Esophagus muscularis mucosa (tissue), 4 donors: ENCODE results near the gene DUSP22. TPM values are rescaled to one million over a fixed set of nuclear protein-coding genes. Genes with fewer than 3 reads are reported as not detected.

Experiments used
- DNase-seq: peaks from one replicate; pipeline ENCODE4 v3.0.0-alpha.2; 2017; ENCODE audit errors: extremely low spot score
- H3K27ac ChIP-seq, 4 donors: fragments of 200-600 bp; sonication (generic); replicated peaks in 1 of 4; 1 replicate in 3 of 4; 2 replicates in 1 of 4; pipeline ENCODE4 v1.5.1; 2016 to 2019; ENCODE audit warnings: mild to moderate bottlenecking in 1 of 4
- H3K27me3 ChIP-seq, 4 donors: fragments of 200-600 bp; sonication (generic); one replicate each; pipeline versions ENCODE4 v1.5.1 to v1.6.0; 2016 to 2019
- H3K36me3 ChIP-seq, 4 donors: fragments of 200-600 bp; sonication (generic); one replicate each; pipeline ENCODE4 v1.5.1; 2016 to 2019
- H3K4me1 ChIP-seq, 4 donors: fragments of 200-600 bp; sonication (generic); one replicate each; pipeline ENCODE4 v1.5.1; 2016 to 2019
- H3K4me3 ChIP-seq, 4 donors: fragments of 200-600 bp; sonication (generic); 1 replicate in 2 of 4; 2 replicates in 2 of 4; pipeline ENCODE4 v1.5.1; 2016 to 2019; ENCODE audit warnings: mild to moderate bottlenecking in 4 of 4, moderate library complexity in 1 of 4
- H3K9me3 ChIP-seq, 4 donors: fragments of 200-600 bp; sonication (generic); 1 replicate in 3 of 4; 2 replicates in 1 of 4; pipeline ENCODE4 v1.5.1; 2016 to 2019
- EP300 ChIP-seq: sonication (generic); formaldehyde crosslinking; IDR thresholded peaks from one replicate; pipeline ENCODE4 v1.6.1; 2017; ENCODE audit warnings: antibody characterized with exemption
- POLR2A ChIP-seq: fragments of 450-650 bp; IDR thresholded peaks from one replicate; pipeline ENCODE4 v1.6.1; 2017; ENCODE audit warnings: antibody characterized with exemption, moderate library complexity, mild to moderate bottlenecking, low read depth
- POLR2AphosphoS5 ChIP-seq, 2 donors: sonication (generic); formaldehyde crosslinking; IDR thresholded peaks; one replicate each; pipeline ENCODE4 v1.6.1; 2017; ENCODE audit warnings: antibody characterized with exemption in 2 of 2
- WGBS: methylation state at CpG from one replicate; pipeline ENCODE4 v1.1.5; 2018; 5-methylcytosine and 5-hydroxymethylcytosine counted together
- intact Hi-C: fragments of 100-400 bp; cut with DNase I; formaldehyde crosslinking; loops from one replicate; pipeline ENCODE4 v1.15.1; 2023
- total RNA-seq, 4 donors: library from RNA; depleted of rRNA; stranded (reverse); fragments of >200 nt; gene quantifications; one replicate each; pipeline versions ENCODE4 v1.1.0 to v1.2.1, GENCODE V29; 2016
- TF ChIP-seq, protein P1 (sequence below), 3 experiments: fragments of 200-600 bp in 2 of 3; fragments of 450-650 bp in 1 of 3; sonication (generic) in 2 of 3; IDR thresholded peaks; one replicate each; pipeline ENCODE4 v1.5.1; 2017 to 2019; ENCODE audit warnings: antibody characterized with exemption in 3 of 3, mild to moderate bottlenecking in 2 of 3, moderate library complexity in 1 of 3

Gene DUSP22
- total RNA-seq, 4 donors from 2014 or later, result 67.7 to 95.6 (median 73.7) TPM

GRCh38 chr6:305371-306206 lies 13.3 kb downstream of the DUSP22 start:
- Histone ChIP-seq H3K36me3 (peaks cover 0 to 16% (median 10%) of the 10 kb centered on the region in 4 donors), H3K4me3 (no peak overlapping the region), H3K4me1 (peaks cover 6 to 22% (median 15%) of the 10 kb centered on the region in 4 donors), H3K27me3 (peaks cover 0 to 3% (median 0%) of the 10 kb centered on the region in 4 donors), H3K9me3 (no peaks in the 10 kb centered on the region), H3K27ac (no peak overlapping the region)
- TF ChIP-seq, protein P1, sequence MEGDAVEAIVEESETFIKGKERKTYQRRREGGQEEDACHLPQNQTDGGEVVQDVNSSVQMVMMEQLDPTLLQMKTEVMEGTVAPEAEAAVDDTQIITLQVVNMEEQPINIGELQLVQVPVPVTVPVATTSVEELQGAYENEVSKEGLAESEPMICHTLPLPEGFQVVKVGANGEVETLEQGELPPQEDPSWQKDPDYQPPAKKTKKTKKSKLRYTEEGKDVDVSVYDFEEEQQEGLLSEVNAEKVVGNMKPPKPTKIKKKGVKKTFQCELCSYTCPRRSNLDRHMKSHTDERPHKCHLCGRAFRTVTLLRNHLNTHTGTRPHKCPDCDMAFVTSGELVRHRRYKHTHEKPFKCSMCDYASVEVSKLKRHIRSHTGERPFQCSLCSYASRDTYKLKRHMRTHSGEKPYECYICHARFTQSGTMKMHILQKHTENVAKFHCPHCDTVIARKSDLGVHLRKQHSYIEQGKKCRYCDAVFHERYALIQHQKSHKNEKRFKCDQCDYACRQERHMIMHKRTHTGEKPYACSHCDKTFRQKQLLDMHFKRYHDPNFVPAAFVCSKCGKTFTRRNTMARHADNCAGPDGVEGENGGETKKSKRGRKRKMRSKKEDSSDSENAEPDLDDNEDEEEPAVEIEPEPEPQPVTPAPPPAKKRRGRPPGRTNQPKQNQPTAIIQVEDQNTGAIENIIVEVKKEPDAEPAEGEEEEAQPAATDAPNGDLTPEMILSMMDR (IDR thresholded peaks at IDR 0.05), result no peak
- TF ChIP-seq POLR2A, result no peak
- no peak for TF ChIP-seq POLR2AphosphoS5 (IDR thresholded peaks at IDR 0.05)
- no peak for TF ChIP-seq EP300
- intact Hi-C loops, result no loop called here
- 79% methylated on average over 5 of the region's 5 CpGs for WGBS
- DNase-seq, result no peak

- no peak for DNase-seq
- Histone ChIP-seq H3K4me1 (peaks cover 6 to 22% (median 15%) of the 10 kb centered on the region in 4 donors), H3K4me3 (no peak overlapping the region), H3K27ac (no peak overlapping the region), H3K36me3 (peaks cover 0 to 16% (median 10%) of the 10 kb centered on the region in 4 donors), H3K27me3 (peaks cover 0 to 3% (median 0%) of the 10 kb centered on the region in 4 donors), H3K9me3 (no peaks in the 10 kb centered on the region)
- TF ChIP-seq POLR2A (no peak), EP300 (no peak), POLR2AphosphoS5 (IDR thresholded peaks at IDR 0.05) (no peak)
- TF ChIP-seq, protein P1 (IDR thresholded peaks at IDR 0.05), result no peak
- intact Hi-C loops, result no loop called here
- 89% methylated on average over 8 of the region's 8 CpGs for WGBS
These were observed 14.4 kb downstream of the DUSP22 start for GRCh38 chr6:306641-307061.

- 72% methylated on average over 15 of the region's 15 CpGs for WGBS
These were observed 15.0 kb downstream of the DUSP22 start for GRCh38 chr6:307065-307814.

DNA sequence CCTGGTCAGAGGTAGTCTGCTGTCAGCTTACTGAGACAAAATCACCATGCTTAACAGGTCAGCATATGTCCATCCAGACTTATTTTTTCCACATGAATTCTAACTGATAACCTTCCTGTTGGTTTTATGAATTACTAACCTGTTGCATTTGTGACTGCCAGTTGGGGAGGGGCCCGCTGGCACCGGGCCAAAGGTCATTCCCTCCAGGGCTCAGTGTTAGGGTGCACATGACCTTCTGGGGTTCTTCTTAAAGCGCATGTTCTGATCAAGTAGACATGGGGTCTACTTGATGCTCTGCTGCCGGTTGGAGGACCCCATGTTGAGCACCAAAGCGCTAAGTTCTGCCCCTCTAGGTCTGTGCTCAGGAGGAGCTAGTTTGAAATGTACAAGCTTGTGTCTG lies 15.6 kb downstream of the DUSP22 start:
- peaks cover 0 to 16% (median 10%) of the 10 kb centered on the region in 4 donors for H3K36me3 ChIP-seq
- TF ChIP-seq POLR2AphosphoS5 (IDR thresholded peaks at IDR 0.05) (no peak), POLR2A (no peak), EP300 (no peak)
- TF ChIP-seq, protein P1 (IDR thresholded peaks at IDR 0.05), result no peak

More at GRCh38 chr6:307065-307814, 15.0 kb downstream of the DUSP22 start:
- Histone ChIP-seq H3K9me3 (no peaks in the 10 kb centered on the region), H3K27me3 (peaks cover 0 to 2% (median 0%) of the 10 kb centered on the region in 4 donors), H3K36me3 (peaks cover 0 to 16% (median 10%) of the 10 kb centered on the region in 4 donors), H3K4me1 (peaks cover 6 to 27% (median 21%) of the 10 kb centered on the region in 4 donors), H3K27ac (peak overlapping the region in 1 of 4 donors; percentile 1), H3K4me3 (no peak overlapping the region)
- TF ChIP-seq, protein P1 (IDR thresholded peaks at IDR 0.05), result no peak
- no peak for TF ChIP-seq POLR2AphosphoS5 (IDR thresholded peaks at IDR 0.05)
- no peak for TF ChIP-seq POLR2A
- no peak for TF ChIP-seq EP300
- DNase-seq, result no peak
- intact Hi-C loops, result no loop called here

More for the DNA sequence above, 15.6 kb downstream of the DUSP22 start:
- no peak for DNase-seq
- Histone ChIP-seq H3K27me3 (no peaks in the 10 kb centered on the region), H3K4me3 (no peak overlapping the region), H3K4me1 (peaks cover 6 to 28% (median 23%) of the 10 kb centered on the region in 4 donors), H3K27ac (no peak overlapping the region), H3K9me3 (no peaks in the 10 kb centered on the region)
- intact Hi-C loops, result no loop called here
- WGBS, result 74% methylated on average over 5 of the region's 5 CpGs
